Neural progenitor cell (in vitro differentiated cells): Measurements from ENCODE around the gene CHST9.

Source experiments
- EZH2 ChIP-seq: fragments of 200-600 bp; sonication (generic); IDR thresholded peaks from 2 replicates; pipeline ENCODE4 v1.6.1; 2017; ENCODE audit warnings: antibody characterized with exemption, mild to moderate bottlenecking, moderate library complexity
- TF ChIP-seq, protein P1 (sequence below): fragments of 200-600 bp; sonication (generic); IDR thresholded peaks from 2 replicates; pipeline ENCODE4 v1.5.1; 2017; ENCODE audit warnings: antibody characterized with exemption, mild to moderate bottlenecking

DNA sequence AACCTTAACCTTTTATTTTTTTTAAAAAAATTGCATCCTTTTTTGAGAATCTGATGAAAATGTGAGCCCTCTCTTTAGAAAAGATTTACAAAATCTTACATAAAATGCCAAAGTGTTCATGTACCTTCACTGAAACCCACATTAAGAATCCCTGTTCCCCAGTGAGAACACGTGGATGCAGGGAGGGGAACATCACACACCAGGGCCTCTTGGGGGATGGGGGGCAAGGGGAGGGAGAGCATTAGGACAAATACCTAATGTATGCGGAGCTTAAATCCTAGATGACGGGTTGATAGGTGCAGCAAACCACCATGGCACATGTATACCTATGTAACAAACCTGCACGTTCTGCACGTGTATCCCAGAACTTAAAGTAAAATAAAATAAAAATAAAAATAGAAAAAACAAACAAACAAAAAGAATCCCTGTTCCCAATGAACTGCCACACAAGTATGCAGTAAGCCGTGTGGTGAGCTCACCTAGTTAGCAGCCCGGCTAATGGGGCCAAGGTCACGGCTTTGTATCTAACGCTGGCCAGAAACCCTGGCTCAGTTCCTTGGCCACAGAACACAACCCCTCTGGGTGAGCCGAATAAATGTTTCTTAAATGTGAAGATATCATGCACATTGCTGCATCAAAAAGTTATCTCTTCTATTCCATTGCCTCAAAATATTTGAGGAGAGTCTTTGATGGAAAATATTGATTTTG lies 41.4 kb downstream of the CHST9 start:
- TF ChIP-seq, protein P1, sequence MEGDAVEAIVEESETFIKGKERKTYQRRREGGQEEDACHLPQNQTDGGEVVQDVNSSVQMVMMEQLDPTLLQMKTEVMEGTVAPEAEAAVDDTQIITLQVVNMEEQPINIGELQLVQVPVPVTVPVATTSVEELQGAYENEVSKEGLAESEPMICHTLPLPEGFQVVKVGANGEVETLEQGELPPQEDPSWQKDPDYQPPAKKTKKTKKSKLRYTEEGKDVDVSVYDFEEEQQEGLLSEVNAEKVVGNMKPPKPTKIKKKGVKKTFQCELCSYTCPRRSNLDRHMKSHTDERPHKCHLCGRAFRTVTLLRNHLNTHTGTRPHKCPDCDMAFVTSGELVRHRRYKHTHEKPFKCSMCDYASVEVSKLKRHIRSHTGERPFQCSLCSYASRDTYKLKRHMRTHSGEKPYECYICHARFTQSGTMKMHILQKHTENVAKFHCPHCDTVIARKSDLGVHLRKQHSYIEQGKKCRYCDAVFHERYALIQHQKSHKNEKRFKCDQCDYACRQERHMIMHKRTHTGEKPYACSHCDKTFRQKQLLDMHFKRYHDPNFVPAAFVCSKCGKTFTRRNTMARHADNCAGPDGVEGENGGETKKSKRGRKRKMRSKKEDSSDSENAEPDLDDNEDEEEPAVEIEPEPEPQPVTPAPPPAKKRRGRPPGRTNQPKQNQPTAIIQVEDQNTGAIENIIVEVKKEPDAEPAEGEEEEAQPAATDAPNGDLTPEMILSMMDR: no peak
- no peak for TF ChIP-seq EZH2
